C4-2B (cell line): ENCODE data around the gene CRYGN.

Source experiments
- H3K27ac ChIP-seq: fragments of 450-650 bp; 2 replicates; pipeline ENCODE4 v1.5.1; 2017
- ZFX ChIP-seq: fragments of 450-650 bp; IDR thresholded peaks from 2 replicates; pipeline ENCODE4 v1.6.1; 2017
- TF ChIP-seq, protein P1 (sequence below): fragments of 450-650 bp; conservative IDR thresholded peaks from 2 replicates; pipeline ENCODE4 v1.5.1; 2017; ENCODE audit warnings: mild to moderate bottlenecking

Gene CRYGN

DNA sequence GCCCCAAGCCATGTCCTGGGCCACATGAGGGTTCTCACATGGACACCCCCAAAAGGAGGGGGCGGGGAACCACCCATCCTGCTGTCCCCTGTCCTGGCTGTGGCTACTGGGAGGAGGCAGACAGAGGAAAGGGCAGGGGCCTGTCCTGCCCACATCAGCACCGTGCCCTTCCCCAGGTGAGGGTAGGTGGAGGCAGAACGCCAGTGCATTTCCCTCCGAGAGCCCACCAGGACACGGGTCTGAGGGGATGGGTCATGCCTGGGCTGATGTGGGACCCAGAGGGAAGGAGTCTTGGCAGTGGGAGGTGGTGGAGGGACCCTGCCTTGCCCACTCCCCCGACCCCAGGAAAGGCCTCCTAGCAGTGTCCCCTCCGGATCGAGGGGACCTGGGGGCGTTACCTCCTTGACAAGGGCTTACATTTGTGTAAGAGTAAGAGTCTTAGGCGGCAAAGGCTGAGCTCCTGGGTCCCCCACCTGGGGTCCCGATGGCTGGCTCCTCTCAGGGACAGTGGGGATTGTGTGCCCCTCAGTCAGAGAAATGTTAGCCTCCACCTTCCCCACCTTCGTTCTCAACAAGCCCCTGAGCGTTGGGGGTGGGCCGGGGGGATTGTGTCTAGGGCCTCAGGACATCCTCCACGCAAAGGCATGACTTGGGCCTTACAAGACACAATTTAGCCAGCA is 6.1 kb downstream of the CRYGN start:
- H3K27ac ChIP-seq: no peak overlapping the region
- no peak for TF ChIP-seq ZFX
- TF ChIP-seq, protein P1, sequence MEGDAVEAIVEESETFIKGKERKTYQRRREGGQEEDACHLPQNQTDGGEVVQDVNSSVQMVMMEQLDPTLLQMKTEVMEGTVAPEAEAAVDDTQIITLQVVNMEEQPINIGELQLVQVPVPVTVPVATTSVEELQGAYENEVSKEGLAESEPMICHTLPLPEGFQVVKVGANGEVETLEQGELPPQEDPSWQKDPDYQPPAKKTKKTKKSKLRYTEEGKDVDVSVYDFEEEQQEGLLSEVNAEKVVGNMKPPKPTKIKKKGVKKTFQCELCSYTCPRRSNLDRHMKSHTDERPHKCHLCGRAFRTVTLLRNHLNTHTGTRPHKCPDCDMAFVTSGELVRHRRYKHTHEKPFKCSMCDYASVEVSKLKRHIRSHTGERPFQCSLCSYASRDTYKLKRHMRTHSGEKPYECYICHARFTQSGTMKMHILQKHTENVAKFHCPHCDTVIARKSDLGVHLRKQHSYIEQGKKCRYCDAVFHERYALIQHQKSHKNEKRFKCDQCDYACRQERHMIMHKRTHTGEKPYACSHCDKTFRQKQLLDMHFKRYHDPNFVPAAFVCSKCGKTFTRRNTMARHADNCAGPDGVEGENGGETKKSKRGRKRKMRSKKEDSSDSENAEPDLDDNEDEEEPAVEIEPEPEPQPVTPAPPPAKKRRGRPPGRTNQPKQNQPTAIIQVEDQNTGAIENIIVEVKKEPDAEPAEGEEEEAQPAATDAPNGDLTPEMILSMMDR: no peak

DNA sequence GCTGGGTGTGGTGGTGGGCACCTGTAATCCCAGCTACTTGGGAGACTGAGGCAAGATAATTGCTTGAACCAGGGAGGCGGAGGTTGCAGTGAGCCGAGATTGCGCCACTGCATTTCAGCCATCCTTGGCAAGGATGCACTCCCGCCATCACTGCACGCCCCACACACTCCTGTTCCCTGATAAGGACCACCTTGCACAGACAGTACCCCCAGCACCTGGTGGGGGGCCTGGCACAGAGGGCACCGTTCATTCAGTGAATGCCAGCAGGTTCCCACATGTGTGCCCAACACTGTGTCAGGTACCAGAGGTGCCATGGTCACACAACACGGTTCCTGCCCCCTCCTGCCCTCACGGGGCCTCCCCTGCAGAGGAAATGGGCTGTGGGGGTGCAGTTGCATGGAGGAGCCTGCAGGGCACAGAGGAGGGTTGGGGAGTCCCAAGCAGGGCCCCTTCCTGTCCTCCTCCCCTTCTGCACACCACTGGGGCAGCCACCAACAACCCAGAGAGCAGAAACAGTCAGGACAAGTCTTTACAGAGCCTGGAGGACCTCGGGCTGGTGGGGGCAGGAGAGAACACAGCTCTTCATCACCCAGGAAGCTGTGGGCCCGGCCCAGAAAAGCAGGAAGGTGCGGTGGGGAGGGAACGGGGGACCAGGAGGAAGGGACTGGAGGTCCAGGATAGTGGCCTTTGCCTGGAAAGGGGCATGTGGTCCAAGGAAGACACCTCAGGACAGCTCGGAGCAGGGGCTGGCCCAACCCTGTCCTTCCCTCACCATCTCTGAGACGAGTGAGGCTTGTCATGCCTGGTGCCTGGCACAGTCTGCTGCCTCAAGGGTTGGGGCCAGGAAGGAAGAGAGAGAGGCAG is 7.1 kb downstream of the CRYGN start:
- TF ChIP-seq, protein P1: no peak
- no peak for TF ChIP-seq ZFX
- H3K27ac ChIP-seq: no peak overlapping the region

DNA sequence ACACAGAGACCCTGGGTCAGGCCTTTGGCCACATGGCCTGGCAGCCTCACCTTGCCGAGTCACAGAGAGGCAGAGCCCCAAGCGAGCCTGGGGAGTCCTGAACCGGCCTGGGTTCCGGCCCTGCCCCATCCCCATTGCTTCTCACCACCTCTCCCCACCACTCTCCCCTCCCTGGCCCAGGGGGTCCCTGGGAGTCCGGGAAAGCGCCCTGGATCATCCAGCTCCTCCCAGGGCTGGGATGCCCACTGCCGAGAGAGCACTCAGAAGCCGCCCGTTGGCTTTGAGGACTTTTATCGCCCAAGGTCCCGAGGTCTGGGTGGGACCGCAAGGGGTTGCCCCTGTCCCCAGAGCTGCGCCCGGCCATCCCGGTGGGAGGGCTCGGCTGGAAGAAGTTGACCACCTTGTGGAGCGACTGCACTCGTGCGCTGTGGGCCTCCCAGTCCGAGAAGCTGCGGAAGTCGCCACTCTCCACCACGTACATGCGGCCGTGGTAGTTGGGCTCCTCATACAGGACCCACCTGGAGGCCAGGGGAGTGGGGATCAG is 8.1 kb downstream of the CRYGN start:
- TF ChIP-seq, protein P1: no peak
- TF ChIP-seq ZFX: no peak
- H3K27ac ChIP-seq: no peak overlapping the region

DNA sequence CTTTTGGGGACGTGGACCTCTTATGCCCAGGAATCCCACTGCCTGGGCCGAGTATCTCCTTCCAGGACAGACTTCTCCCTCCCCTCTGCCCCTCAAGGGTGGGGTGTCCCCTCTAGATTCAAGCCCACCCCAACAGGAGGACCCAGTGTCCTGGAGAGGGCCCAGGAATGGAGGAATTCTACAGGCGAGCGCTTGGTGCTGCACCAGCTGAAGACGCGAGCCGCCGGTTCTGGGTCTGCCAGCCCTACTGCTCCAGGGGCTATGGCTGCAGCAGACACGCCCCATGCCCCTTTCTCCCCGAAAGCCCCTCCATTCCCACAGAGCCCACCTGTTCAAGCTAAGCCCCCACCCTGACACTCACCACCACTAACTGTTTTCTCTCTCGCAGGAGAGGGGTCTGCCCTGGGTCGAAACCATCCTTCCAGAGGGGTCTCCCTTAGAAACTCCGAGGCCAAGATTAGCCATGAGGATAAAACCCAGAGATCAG is 8.6 kb downstream of the CRYGN start:
- TF ChIP-seq, protein P1: no peak
- TF ChIP-seq ZFX: no peak
- H3K27ac ChIP-seq: no peak overlapping the region

DNA sequence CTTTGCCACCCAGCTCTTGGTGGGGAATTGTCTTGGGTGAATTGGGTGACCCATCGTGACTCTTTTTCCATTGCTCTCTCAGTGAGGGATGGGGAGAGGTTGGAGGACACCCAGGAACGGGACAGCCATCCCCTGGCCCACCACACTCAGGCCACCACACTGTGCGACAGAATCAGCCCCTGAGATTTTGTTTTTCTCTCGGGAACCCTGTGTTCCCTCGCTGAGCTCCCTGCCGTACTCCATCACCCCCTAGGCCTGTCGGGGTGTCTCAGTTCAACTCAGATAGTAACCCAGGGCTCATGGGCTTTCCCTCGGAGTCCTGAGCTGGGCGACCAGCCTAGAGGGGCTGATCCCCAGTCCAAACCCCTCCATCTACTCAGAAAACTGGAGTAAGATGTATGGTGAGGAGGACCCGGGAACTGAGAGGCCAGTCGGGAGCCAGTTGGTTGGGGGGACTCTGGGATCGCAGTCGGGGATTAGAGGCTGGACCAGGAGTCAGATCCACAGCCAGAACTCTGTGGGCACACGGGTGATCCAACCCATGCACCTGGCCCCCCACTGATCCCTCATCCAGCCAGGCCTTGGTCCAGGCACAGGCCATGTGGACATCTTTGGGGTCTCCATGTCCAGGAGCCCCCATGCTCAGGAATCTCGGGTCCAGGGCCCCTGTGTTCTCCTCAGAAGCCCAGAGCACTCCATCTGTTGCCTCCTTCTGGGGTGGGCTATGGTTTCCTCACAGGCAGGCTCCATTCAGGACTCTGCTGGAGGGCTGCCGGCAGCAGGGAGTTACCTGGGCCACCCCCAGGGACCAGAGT is 9.3 kb downstream of the CRYGN start:
- TF ChIP-seq ZFX: no peak
- TF ChIP-seq, protein P1: no peak
- no peak overlapping the region for H3K27ac ChIP-seq

DNA sequence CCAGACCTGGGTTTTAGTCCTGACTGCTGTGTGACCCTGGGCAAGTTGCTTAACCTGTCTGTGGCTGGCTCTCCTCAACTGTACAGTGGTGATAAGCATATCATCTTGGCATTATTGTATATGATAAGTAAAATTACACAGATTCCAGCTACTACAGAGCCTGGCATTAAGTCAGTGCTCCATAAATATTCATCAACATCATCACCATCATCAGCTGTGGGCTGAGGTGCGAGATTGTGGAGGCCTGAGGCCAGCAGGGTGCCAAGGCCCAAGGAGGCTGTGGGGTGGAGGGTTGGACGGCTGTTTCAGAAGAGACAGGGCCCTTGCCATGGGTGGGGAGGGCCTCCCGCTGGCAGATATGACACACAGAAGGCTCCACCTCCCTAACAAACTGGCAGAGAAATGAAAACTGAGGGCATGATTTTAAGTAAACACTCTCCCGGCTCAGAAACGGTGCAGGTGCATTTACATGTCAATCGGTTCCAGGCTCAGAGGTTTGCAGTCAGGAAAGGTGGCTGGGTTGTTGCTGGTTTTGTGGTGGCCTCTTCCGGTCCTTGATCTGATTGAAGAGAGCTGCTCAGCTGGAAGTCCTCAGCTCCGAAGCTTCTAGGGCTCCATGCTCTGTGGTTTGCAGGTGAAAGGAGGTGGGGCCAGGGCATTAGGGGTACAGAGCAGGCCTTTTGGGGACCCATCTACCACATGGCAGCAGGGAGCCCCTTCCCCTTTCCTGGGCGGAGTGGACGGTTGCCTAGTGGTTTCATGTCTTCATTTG is 10.2 kb downstream of the CRYGN start:
- H3K27ac ChIP-seq: no peak overlapping the region
- TF ChIP-seq ZFX: no peak
- TF ChIP-seq, protein P1: no peak
